HG02610 (cell line): Measurements from ENCODE around the gene IGSF11.
"Not testable (repeated sequence)": the region's sequence is repeated elsewhere in the genome, so short reads cannot be mapped to it uniquely, and the experiment has no call there.

ENCODE experiments used
- ATAC-seq: cut with Tn5 transposase; IDR thresholded peaks from one replicate; pipeline ENCODE4 v1.9.1; 2021; ENCODE audit warnings: mild to moderate bottlenecking, moderate library complexity; ENCODE audit not compliant: unreplicated experiment

The IGSF11 gene

DNA sequence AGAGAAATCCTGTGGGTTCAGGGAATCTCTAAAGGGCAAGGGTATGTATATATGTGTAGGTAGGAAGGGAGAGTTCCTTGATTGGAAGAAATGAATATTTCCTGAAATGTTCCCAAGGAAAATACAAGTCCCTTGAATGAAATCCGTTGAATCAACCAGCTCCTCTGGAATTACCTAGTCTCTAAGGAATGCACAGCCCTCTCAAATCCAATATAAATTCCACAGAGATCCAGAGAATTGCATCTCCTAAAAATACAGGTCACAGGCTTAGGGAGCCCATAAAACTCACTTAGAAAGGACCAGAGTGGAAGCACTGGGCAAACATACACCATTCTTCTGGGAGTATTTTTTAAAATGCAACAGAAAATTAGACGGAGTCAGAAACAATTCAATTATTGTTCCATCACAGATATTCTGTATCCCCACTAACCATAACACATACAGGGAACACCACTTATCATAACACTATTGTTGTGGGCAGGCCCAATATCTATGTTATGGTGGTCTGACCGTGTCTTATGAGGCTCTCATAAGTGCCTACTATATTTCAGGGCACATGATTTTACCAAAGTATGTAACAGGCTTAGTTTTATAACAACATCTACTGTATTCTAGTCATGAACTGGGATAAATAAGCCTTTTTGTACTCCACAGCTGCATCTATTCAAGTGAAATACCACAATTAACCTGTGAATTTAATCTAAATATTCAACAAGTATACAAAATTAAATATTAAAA is 43.7 kb downstream of the IGSF11 start:
- ATAC-seq = no peak

DNA sequence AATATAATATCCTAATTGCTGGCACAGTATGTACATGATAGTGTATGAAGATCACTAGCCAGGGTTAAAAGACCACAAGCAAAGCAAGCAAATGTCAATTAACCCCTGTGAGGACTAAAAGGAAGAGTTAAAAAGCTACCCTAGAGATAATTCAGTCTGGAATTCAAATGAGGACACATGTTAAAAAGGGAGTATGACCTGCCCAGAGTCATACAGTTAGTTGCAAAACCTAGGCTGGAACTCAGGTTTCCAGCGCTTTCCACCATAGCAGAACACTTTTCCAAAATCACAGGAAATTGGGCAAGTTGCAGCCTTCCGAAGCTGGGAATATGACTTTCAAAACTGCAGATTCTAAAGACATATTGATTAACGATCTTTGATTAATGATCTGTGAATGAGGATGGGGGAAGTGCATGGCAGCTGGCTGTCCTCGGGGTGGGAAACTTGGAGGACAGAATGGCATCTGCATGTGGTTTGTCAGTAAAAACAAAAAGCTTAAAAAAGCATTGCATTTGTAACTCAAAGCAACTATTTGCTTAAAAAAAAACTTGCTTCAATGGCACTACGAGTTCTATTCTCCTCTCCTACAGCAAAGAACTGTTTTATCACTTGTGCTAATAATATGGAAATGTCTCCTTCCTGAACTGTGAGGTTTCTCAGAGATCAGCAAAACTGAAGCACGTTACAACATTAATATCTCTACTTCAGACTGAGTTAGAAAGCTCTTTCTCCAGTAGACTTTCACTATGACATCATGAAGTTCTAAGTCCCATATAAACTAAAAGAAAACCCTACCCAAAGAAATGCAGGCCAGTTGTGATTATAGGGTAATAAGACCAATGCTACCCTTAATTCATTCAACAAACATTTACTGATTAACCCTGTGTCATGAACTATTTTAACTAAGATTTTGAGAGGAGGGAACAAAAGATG is 46.2 kb downstream of the IGSF11 start:
- no peak for ATAC-seq

DNA sequence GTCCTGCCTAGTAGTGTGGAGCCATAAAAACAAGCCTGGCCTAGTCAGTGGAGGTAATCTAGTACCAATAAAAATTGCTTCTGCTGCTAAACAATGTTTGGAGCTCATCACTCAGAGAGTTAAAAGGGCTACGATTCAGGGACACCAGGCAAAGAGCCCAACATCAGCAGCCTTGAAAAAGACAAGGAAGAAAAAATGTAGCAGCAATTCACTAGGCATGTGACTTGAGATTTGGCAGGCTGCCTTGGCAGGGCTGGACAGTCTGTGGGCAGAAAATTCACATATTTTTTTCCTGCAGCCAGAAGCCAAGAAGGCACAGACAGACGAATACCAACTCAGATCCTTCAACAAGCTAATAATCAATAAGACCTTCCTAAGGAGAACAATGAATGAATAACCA is 47.2 kb downstream of the IGSF11 start:
- ATAC-seq = no peak

DNA sequence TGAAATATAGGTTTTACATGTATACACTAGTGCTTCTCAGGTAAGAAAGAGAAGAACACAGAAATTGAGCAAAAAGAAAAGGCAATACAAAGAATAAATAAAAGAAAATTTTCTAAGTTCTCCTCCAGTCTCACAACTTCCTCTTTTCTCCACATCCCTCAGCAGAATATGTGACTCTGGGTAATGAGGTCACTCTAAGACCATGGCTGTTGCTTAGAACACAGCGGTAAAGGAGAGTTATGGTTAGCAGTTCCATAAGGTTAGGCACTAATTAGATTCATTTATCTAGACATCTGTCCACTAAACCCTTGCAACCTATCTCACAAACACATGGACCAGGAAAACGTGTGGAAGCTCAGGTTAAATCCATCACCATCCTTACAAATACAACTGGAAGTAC is 47.9 kb downstream of the IGSF11 start:
- ATAC-seq = no peak

DNA sequence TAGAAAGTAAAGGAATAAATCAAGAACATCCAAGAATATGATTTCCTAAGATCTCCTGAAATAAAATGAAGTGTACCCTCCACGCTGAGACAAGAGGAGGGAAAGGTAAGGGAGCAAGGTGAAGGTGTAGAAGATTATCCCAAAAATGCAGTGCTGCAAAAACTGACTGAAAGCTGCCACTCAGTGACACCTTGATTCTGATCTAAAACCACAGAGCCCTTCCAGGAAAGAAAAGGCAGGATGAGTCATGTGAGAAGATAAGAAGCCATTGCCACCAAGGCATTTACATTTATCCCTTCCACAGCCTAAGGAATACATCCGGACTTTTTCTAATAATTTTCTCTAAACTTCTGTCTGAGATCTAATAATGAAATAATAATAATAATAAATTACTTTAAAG is 49.9 kb downstream of the IGSF11 start:
- ATAC-seq = no peak

DNA sequence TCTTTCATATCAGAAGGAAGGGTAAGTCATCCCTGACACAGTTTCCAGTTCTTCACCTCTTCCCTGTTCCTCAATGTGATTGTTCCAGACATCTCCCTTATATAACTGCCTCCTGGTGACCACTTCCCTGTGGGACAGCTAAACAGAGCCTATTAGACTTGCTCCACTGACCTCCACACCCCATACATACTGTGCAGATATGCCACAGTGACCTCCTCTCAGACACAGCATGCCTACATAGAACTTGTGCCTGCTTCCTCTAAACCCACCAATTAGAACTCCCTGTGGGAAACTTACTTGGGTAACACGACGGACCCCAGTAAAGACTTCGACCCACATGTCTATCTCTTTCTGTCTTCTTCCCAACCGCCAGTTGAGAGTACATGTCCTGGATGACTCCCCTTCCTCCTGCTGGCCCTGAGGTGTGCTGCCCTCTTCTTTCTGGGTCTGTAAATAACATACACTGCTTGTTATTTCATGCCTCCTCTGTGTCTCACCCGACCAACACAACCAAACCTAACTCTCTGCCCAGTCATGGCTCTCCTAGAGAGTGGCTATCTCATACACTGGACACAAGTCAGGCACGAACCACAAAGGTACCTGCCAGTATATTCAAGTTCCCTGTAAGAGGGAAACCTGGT is 53.0 kb downstream of the IGSF11 start:
- ATAC-seq = no peak

DNA sequence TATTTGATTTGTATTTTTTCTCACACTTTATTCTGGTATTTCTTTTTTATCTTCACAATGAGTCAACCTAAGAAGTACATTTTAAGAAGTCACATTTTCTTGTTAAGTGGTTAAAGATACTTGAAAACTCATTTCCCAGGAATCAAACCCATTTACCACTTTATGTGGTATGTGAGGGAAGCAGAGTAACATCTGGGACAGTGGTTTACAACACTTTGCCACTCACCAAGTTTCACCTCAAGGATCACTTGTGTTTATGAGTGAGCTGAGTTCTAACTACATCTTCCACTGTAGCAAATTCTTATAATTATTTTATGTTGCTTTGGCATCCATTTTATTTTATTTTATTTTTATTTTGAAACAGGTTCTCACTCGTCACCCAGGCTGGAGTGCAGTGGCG is 53.8 kb downstream of the IGSF11 start:
- ATAC-seq = no peak

DNA sequence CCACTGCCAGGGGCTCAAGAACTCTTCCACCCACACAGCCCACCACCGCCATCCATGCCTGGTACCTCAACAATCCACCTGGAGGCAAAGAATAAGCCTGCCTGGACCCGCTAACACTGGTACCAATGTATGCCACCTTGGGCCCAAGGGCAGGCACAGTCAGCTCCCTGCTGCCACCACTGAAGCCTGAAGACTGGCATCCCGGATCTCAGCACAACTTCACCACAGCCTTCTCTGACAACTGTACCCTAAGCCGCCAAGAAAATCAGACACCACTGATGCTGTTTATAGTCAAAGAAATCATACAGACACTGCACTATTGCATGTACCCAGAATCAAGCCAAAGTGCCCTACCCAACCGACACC is 56.3 kb downstream of the IGSF11 start:
- ATAC-seq = no peak

DNA sequence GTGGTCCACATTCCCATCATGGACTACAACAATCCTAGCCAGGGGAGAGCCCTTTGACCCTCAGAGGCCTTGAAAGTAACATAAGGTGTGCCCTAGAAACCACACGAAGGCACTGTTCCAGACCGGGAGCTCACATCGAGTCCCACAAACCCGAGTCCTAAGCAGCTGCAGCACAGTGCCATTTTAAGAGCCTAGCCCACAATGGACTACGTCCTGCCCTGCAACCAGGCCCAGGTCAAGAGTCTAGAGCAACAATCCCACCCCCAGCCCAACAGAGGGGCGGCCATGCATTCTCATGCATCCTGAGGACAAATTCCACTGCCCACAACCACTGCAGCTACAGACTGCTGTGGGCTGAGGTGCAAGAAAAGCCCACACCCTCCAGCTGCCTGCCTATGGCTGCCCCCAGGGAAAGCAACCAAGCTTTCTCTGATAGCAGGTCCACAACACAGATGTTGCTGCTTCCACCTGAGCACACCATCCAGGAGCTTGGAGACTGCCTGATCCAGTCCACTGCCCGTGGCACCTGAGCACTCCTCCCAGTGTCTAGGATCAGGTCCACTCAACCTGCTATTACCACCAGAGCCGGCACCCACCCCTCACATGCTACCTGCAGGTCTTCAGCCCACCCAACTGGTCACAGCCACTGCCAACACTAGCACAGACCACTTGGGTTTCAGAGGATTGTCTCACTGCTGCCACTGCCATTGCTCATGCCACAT is 56.8 kb downstream of the IGSF11 start:
- ATAC-seq = no peak

DNA sequence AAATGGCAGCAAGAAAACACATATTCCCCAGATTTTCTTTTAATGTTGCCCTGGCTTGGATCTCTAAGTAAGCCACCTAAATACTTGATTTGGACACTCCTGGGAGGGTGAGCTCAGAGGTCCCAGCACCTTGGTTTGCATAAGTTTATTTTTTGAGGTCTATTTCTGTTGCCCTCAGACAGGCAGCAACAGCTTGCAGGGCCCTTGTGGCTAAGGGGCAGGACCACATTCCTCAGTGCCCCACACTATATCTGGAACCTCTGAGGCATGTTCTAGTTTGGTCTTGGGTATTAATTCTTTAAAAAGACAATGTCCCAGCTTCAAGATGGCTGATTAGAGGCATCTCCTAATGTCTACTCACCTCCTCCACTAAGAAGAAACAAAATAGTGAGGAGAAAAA is 57.5 kb downstream of the IGSF11 start:
- ATAC-seq = no peak

DNA sequence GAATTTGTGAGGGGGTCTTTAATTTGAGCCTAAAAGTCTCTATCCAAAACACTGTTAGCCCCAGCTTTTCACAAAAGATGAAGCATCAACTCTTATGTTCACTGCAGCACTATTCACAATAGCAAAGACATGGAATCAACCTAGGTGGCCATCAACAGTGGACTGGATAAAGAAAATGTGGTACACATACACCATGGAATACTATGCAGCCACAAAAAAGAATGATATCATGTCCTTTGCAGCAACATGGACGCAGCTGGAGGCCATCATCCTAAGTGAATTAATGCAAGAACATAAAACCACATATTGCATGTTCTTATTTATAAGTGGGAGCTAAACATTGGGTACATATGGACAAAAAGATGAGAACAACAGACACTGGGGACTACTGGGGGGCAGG is 59.2 kb downstream of the IGSF11 start:
- not testable (repeated sequence) for ATAC-seq

DNA sequence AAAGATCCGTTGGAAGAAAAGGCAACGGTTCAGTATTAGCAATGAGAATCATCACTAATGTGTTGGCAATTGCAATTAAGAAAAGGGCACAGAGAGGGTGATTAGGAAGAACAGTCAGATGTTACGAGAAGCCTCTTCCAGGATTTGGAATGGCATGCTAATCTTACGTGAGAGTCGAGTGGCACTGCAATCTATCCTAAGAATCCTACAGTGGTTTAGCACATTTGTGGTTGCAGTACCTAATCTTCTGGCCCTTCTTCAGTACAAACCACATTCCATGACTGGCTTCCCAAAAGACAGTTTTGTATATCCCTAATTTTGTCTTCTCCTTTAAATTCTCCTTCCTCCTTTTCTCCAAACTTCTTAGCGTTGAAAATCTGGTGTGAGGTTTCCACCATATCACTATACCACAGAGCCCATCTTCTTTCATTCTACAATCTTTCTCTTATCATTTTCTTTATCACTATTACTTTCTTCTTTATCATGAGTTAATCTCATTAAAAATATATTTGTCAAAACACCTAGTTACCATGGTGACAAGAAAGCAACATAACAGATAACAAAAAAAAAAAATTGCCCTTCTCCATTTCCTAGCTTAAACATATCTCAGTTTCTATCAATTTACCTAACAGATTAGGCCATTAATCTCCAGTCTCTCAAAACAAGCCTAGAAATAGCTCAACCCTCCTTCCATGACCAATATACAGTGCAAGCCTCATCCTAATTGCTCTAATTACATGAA is 60.1 kb downstream of the IGSF11 start:
- no peak for ATAC-seq

DNA sequence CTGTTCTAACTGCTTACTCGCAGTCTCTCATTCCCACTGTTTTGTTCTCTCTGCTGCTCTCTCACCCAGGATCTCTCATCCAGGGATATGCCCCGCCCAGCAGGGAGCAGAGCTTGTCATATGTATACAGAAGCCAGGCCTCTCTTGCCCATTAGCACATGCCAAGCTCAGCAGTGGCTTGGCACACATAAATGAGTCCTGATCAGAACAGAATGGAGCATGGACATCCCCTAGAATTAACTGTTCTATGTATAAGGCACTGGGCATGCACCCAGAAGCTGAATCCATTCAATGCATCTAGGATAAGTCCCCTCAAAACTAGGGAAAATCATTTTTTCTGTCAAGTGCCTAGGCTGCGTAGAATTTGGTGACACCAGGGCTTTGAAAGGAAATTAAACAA is 61.6 kb downstream of the IGSF11 start:
- ATAC-seq = no peak

DNA sequence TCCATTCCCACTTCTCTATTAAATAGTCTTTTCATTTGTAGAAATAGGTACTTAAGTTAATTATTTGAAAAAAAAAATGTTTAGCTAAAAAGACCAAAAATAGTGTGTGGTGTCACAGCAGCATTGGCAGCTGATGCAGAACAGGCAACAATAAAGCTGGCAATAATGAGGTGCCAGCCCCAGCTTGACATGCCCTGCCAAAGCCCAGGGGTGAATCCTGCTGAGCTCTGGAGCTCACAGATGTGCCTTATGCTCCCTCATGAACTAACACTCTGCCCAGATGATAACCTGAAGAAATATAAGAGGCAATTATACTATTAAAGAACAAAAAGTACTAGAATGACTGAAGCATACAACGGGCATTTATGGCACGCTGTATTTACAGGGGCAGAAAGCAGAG is 63.8 kb downstream of the IGSF11 start:
- ATAC-seq = no peak

DNA sequence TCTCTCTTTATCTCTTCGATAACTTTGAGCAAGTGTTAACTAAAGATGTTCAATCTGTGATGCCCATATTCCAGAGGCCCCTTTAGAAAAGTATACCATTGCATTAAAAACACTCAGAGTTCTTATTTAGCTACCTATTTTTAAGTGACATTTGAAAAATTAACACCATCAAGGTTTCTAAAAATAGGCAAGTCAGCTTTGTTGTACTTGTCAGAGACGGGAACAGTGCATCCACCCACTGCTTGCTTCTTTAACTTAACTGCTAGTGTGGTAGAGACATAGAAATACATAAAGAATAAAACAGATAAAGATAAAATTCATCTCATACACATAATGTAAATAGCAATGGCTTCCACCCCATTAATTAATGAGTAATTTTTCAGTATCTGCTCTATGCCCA is 66.0 kb downstream of the IGSF11 start:
- no peak for ATAC-seq

DNA sequence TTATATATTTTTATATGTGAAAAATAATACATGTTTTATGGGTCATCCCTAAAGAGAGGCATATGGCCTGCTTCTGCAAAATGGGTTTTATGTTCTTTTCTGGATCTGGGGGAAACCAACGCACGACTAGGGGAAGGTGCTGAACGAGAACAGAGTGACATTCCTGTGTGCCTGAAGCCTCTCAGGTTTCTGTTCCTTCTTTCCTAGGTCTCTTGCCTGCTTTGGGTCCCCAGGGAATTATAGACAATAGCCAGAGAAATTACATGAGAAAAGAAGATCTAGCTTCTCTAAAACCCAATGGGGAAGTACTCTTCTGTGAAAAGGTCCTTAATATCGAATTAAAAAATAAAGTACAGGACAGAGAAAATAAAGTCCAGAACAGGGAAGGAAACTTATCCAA is 66.5 kb downstream of the IGSF11 start:
- no peak for ATAC-seq

DNA sequence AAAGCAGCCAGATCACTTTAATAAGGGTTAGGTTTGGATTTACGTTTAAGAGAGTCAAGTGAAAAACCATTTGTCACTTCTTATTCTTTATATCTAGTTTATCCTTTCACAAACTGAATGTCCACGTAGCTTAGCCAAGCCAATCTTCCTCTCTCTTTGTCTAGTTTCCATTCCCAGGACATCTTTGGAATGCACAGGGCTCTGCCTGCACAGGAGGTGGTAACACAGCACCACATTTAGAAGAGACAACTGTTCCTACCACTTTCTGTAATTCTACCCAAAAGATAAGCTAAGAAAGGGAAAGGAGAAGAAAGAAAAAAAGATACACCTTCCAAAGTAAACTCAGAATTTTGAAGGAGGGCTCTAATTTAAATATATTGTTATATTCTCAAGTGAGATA is 67.9 kb downstream of the IGSF11 start:
- no peak for ATAC-seq

DNA sequence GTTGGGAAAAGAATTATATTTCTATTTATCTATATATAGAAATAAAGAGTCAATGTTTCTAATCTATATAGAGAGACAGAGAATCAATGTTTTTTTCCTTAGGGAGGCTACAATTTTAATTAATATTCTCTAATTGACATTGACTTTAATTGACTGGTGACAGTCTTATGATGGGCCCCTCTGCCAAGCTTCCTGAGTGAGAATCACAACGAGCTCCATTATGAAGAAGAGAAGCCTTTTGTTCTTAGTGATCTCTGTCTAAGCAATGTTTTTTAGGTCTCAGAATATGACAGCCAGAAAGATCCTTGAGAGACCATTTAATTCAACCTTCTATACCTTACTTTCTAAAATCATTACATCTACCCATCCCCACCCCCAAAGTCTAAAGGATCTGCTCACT is 70.9 kb downstream of the IGSF11 start:
- no peak for ATAC-seq

DNA sequence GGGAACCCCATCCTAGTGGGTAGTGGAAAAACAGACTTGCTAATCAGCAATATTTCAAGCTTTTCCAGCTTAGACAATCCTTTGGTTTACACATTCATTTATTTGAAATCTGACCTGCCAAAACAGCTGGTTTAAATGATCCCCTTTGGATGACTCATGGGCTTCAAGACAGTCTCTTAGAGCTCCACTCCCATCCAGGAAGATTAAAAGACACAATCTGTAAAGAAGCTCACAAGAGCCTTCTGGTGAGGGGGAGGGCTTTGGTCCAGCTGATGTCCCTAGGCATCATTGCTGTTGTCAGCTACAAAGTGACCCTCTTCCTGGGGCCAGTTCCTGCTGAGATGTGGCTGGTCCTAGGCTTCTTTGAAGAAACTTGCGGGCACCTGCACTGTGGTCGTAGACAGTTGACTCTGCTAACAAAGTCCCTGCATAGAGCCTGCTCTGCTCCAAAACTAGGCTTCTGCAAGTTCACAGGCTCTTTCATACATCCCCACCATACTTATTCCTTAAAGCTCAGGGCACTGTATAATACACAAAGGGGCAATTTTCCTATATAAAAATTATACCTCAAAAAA is 73.7 kb downstream of the IGSF11 start:
- ATAC-seq = no peak

DNA sequence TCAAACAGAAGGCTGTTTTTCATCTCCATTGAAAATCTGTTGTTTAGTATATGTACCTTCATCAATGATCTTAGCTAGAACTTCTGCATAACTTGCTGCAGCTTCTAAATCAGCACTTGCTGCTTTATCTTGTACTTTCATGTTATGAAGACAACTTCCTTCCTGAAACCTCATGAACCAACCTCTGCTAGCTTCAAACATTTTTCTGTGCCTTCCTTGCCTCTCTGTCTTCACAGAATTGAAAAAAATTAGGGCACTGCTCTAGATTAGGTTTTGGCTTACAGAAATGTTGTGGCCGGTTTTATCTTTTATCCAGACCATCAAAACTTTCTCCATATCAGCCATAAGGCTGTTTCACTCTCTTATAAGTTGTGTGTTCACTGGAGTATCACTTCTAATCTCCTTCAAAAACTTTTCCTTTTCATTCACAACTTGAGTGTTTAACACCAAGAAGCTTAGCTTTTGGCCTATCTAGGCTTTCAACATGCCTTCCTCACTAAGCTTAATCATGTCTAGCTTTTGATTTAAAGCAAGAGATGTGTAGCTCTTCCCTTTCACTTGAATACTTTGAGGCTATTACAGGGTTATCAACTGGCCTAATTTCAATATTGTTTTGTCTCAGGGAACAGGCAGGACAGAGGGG is 78.6 kb downstream of the IGSF11 start:
- ATAC-seq = no peak
